ENCODE data around the gene CTSA.

The CTSA gene

DNA sequence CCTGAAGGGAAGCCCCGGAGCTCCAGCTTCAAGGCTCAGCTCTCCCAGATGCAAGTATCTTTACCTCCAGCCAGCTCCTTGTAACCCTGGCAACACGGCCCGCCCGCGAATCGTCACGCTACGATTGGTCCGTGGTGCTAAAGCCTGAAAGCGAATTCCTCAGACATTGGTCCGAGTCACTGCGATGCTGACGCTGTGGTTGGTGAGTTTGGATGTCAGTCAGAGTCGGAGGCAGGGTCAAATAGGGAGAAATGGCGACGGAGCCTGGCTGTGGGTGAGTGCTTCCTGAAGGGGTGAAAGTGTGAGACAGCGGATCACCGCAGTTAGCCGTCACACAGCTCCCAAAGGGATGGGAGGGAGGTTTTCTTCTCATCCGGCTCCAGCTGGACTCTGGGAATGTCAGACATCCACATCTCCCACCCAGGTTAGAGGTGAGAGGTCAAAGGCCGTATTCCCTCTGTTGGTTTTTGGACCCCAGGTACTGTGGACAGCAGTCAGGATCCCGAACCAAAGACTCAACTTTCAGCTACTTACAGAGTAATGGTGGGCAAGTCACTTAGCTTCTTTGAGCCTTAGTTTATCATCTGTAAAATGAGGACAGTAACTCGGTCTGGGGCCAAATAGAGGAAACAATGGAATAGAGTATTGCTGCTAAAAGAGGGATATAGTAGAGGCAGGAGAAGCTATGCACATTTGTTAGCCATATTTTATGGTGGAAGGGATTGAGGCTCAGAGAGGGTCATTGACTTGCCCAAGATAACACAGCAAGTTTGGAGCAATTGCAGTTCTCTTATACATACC, 9.9 kb upstream of the CTSA start, which contains the start of gene ZSWIM1:
TSS of gene ZSWIM1 (plus strand) at position 240 of the 801 bp plus-strand sequence. CDS start 1,366 bp downstream, outside the sequence.
- H3K27me3 Mint-ChIP-seq: no peaks in the 10 kb centered on the region
- peaks cover 24% of the 10 kb centered on the region for H3K4me1 Mint-ChIP-seq
- ATAC-seq (ENCODE audit: low read depth) (peak; percentile 99), DNase-seq (ENCODE audit: low spot score in 2 of 2) (peak; percentile 97 to 99)
- peak within 1 kb of the TSS; percentile 86 for H3K4me3 Mint-ChIP-seq
- peak within 1 kb of the TSS; percentile 91 for H3K27ac Mint-ChIP-seq
- no peaks in the 10 kb centered on the region for H3K9me3 Mint-ChIP-seq
- peaks cover 5% of the 10 kb centered on the region for H3K36me3 Mint-ChIP-seq

GRCh38 chr20:45882469-45883099, 8.6 kb upstream of the CTSA start:
- peak overlapping the region; percentile 70 for H3K4me3 Mint-ChIP-seq
- no peaks in the 10 kb centered on the region for H3K27me3 Mint-ChIP-seq
- peak overlapping the region; percentile 51 for H3K27ac Mint-ChIP-seq
- peaks cover 3% of the 10 kb centered on the region for H3K36me3 Mint-ChIP-seq
- H3K9me3 Mint-ChIP-seq: no peaks in the 10 kb centered on the region
- DNase-seq (ENCODE audit: low spot score in 2 of 2) (no peak), ATAC-seq (ENCODE audit: low read depth) (no peak)
- H3K4me1 Mint-ChIP-seq: peaks cover 24% of the 10 kb centered on the region

GRCh38 chr20:45883100-45883469, 8.1 kb upstream of the CTSA start:
- DNase-seq (ENCODE audit: low spot score in 2 of 2): no peak
- no peak overlapping the region for H3K27ac Mint-ChIP-seq
- peaks cover 3% of the 10 kb centered on the region for H3K36me3 Mint-ChIP-seq
- ATAC-seq (ENCODE audit: low read depth): no peak
- H3K9me3 Mint-ChIP-seq: no peaks in the 10 kb centered on the region
- H3K27me3 Mint-ChIP-seq: no peaks in the 10 kb centered on the region
- H3K4me3 Mint-ChIP-seq: no peak overlapping the region
- H3K4me1 Mint-ChIP-seq: peaks cover 24% of the 10 kb centered on the region

DNA sequence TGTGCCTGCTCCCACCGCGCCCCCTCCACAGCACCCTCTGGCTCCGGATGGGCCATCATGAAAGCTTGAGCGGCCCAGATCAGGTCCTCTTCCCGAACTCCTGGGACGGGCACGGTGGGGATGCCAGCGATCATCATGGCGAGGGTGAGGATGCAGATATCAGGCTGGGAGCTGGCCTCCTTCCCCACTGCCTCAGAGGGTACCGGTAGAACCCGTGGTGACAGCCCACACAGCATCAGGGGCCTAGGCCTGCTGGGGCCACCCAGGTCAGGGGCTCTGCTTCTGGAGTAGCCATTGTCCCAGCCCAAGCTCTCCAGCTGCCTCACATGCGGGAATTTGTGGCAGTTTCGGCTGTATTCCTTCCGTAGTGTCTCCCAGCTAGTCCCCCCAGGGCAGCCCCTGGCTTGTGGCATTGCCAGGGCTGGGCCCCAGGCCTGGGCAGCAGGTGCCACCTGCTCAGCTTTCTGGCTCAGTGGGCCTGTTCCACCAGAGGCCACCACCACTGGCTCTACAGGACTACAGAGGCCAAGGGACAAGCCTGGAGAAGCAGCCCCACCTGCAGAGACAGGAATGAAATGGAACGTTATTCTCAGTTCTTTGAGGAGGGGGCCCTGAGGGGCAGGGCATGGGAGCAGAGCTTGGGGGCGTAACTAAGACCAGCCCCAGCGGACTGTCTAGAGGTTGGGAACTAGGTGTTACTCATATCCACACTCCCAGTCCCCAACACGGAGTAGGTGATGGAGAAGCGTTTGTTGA, 4.4 kb upstream of the CTSA start:
- DNase-seq (ENCODE audit: low spot score in 2 of 2) (no peak), ATAC-seq (ENCODE audit: low read depth) (no peak)
- no peaks in the 10 kb centered on the region for H3K9me3 Mint-ChIP-seq
- H3K36me3 Mint-ChIP-seq: peaks cover 3% of the 10 kb centered on the region
- H3K27ac Mint-ChIP-seq: no peak overlapping the region
- no peaks in the 10 kb centered on the region for H3K27me3 Mint-ChIP-seq
- H3K4me1 Mint-ChIP-seq: peaks cover 25% of the 10 kb centered on the region
- no peak overlapping the region for H3K4me3 Mint-ChIP-seq

DNA sequence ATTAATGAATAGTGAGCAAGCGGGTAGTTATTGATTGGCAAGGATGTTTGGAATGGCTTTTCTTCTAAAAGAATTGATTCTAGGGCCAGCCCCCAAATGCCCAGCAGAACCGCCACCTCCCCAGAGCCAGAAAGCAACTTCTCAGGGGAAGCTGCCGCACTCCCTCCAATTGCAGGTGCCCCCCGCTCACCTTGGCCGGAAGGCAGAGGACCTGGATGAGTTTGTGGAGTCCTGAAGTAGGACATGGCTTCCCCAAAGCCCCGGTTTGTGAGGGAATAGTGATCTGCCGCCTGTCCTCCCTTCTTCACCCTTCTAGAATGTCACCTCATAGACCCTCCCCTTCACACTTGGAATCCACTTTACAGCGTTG, 3.8 kb upstream of the CTSA start, which contains the start of gene SPATA25:
TSS of gene SPATA25 (minus strand) at position 277 of the 370 bp plus-strand sequence. CDS start at position 245, 32 bp downstream.
- Mint-ChIP-seq H3K4me3 (no peak within 1 kb of the TSS), H3K27ac (no peak within 1 kb of the TSS), H3K27me3 (no peaks in the 10 kb centered on the region), H3K9me3 (no peaks in the 10 kb centered on the region), H3K36me3 (peaks cover 3% of the 10 kb centered on the region), H3K4me1 (peaks cover 27% of the 10 kb centered on the region)
- no peak for DNase-seq (ENCODE audit: low spot score in 2 of 2)
- ATAC-seq (ENCODE audit: low read depth): no peak

GRCh38 chr20:45888681-45889080, 2.5 kb upstream of the CTSA start:
- Mint-ChIP-seq H3K4me3 (no peak overlapping the region), H3K36me3 (peaks cover 4% of the 10 kb centered on the region), H3K27ac (no peak overlapping the region), H3K9me3 (no peaks in the 10 kb centered on the region), H3K27me3 (no peaks in the 10 kb centered on the region), H3K4me1 (peaks cover 27% of the 10 kb centered on the region)
- no peak for ATAC-seq (ENCODE audit: low read depth)
- no peak for DNase-seq (ENCODE audit: low spot score in 2 of 2)

DNA sequence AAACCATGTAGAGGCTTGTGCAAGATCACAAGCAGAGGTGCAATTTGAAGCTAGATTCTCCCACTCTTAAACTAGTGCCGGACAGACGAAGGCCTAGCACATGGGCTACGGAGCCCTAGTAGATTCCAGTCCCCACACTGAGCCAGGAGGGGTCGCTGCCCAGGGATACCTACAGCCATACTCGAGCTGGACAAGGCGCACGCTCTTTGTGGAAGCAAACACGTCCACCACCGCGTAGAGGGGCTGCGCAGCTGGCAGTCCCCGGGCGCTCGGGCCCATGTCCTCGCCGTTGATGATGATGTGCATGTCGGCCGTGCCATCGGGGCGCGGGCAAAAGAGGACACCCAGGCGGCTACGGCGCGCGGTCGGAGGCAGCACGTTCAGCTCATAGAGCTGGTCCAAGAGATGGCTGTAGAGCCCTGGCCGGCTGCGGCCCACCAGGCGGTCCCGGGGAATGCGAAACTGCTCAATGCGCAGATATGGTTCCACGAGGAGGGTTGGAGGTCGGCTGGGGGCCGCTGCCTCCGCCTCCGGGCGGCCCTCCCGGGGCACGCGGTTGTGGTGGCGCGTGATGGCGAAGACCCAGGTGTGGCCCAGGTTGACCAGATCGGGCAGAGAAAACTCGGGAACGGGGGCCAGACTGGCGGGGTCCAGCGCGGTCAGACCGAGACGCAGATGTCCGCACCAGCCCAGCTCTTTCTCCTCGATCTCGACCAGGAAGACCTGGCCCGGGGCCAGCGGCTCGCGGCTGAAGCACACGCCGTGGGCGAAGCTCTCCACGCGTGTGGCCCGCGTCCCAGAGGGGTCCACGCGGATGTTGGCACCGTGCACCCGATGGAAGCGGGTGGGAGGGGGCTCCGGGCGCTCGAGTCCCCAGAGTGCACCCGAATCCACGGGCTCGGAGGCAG, 804 bp upstream of the CTSA start:
- H3K27me3 Mint-ChIP-seq: no peaks in the 10 kb centered on the region
- peaks cover 25% of the 10 kb centered on the region for H3K4me1 Mint-ChIP-seq
- no peaks in the 10 kb centered on the region for H3K9me3 Mint-ChIP-seq
- H3K4me3 Mint-ChIP-seq: peak overlapping the region; percentile 93
- DNase-seq (ENCODE audit: low spot score in 2 of 2): peak in 1 of 2 donors; percentile 50
- peaks cover 4% of the 10 kb centered on the region for H3K36me3 Mint-ChIP-seq
- ATAC-seq (ENCODE audit: low read depth): peak; percentile 23
- peak overlapping the region; percentile 91 for H3K27ac Mint-ChIP-seq

- Mint-ChIP-seq H3K36me3 (peaks cover 8% of the 10 kb centered on the region), H3K27ac (peak overlapping the region; percentile 91), H3K9me3 (no peaks in the 10 kb centered on the region), H3K4me3 (peak overlapping the region; percentile 93), H3K4me1 (peaks cover 25% of the 10 kb centered on the region), H3K27me3 (no peaks in the 10 kb centered on the region)
- no peak for DNase-seq (ENCODE audit: low spot score in 2 of 2)
- no peak for ATAC-seq (ENCODE audit: low read depth)
Observed at GRCh38 chr20:45892049-45892825, 1.1 kb downstream of the CTSA start.

DNA sequence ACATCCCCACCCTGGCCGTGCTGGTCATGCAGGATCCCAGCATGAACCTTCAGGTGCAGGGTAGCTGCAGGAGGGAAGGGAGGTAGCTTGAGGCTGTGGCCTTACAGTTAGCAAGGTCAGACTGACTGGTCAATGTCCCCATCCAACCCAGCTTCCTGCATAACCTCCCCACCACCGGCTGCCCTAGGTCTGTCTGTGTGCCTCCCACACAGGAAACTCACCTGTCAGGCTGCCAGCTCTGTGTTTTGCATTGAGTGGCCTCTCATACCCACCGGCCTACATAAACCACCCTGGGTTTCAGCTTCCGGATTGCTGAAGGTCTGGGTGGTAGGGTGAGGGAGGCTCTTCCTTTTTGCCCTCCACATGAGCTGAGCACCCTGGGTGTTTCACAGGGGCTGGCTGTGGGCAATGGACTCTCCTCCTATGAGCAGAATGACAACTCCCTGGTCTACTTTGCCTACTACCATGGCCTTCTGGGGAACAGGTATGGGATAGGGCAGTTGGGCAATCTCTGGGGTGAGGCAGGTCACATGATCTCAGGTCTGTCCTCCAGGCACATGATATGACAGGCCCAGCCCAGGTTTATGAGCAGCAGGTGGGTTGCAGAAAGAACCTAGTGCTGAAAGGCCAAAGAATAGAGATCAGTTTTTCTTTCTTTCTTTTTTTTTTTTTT, 1.8 kb downstream of the CTSA start:
- ATAC-seq (ENCODE audit: low read depth) (peak; percentile 21), DNase-seq (ENCODE audit: low spot score in 2 of 2) (no peak)

DNA sequence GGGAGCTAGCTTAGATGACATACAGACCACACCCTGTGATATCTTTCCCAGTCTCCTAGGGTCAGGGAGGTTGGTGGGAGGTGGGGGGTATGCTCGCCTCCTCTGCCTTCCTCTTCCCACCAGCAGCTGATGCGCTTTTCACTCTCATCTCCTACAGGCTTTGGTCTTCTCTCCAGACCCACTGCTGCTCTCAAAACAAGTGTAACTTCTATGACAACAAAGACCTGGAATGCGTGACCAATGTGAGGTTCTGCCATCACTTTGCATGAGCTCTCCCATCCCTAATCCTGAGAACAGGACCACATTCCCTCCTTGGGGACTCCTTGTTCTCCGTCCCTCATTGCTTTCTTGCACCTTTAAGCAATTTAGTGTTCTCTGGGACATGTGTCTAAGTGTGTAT, 2.7 kb downstream of the CTSA start:
- ATAC-seq (ENCODE audit: low read depth) (no peak), DNase-seq (ENCODE audit: low spot score in 2 of 2) (no peak)
- no peaks in the 10 kb centered on the region for H3K27me3 Mint-ChIP-seq
- H3K27ac Mint-ChIP-seq: peak overlapping the region; percentile 53
- H3K9me3 Mint-ChIP-seq: no peaks in the 10 kb centered on the region
- no peak overlapping the region for H3K4me3 Mint-ChIP-seq
- H3K36me3 Mint-ChIP-seq: peaks cover 14% of the 10 kb centered on the region
- H3K4me1 Mint-ChIP-seq: peaks cover 25% of the 10 kb centered on the region

More for the DNA sequence above, 1.8 kb downstream of the CTSA start:
- Mint-ChIP-seq H3K36me3 (peaks cover 11% of the 10 kb centered on the region), H3K4me3 (peak overlapping the region; percentile 93), H3K27ac (peak overlapping the region; percentile 91), H3K27me3 (no peaks in the 10 kb centered on the region), H3K4me1 (peaks cover 25% of the 10 kb centered on the region), H3K9me3 (no peaks in the 10 kb centered on the region)

GRCh38 chr20:45894797-45895196, 3.7 kb downstream of the CTSA start:
- peaks cover 25% of the 10 kb centered on the region for H3K4me1 Mint-ChIP-seq
- ATAC-seq (ENCODE audit: low read depth): no peak
- no peak overlapping the region for H3K4me3 Mint-ChIP-seq
- H3K9me3 Mint-ChIP-seq: no peaks in the 10 kb centered on the region
- peaks cover 17% of the 10 kb centered on the region for H3K36me3 Mint-ChIP-seq
- no peak overlapping the region for H3K27ac Mint-ChIP-seq
- DNase-seq (ENCODE audit: low spot score in 2 of 2): no peak
- no peaks in the 10 kb centered on the region for H3K27me3 Mint-ChIP-seq

DNA sequence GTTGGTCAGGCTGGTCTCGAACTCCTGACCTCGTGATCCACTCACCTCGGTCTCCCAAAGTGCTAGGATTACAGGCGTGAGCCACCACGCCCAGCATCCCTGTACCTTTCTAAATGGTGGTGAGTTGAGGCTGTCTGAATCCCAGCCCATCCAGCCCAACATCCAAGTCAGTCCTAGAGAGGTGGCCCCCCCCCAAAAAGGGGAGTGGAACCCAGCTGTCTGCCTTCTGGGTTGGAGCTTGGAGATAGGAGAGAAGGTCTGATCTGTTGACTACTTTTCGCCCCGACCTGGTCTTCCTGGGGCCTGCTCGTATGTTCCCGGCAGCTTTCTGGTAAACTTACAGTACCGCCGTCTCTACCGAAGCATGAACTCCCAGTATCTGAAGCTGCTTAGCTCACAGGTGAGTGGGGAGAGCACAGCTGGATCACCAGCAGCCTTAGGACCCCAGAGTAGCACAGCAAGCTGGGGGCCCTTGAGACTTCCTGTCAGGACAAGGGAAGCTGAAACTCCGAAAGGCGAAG, 5.6 kb downstream of the CTSA start:
- DNase-seq (ENCODE audit: low spot score in 2 of 2) (no peak), ATAC-seq (ENCODE audit: low read depth) (no peak)
- Mint-ChIP-seq H3K9me3 (no peaks in the 10 kb centered on the region), H3K4me3 (no peak overlapping the region), H3K4me1 (peaks cover 18% of the 10 kb centered on the region), H3K27me3 (no peaks in the 10 kb centered on the region), H3K36me3 (peaks cover 17% of the 10 kb centered on the region), H3K27ac (no peak overlapping the region)
